Fibroblast of mammary gland (primary cell): ENCODE results near the gene TPP2.

ENCODE experiments used
- DNase-seq: peaks from one replicate; pipeline ENCODE4 v3.0.0-alpha.2; 2010; ENCODE audit warnings: low read depth
- H3K4me3 ChIP-seq: 2 replicates; pipeline ENCODE4 v1.5.1; 2011; ENCODE audit warnings: low read depth, mild to moderate bottlenecking, low read length, moderate library complexity; ENCODE audit not compliant: control insufficient read depth
- CTCF ChIP-seq: conservative IDR thresholded peaks from 2 replicates; pipeline ENCODE4 v1.5.1; 2011; ENCODE audit warnings: low read depth, low read length, inconsistent platforms; ENCODE audit not compliant: control insufficient read depth, insufficient read depth

The TPP2 gene

GRCh38 chr13:102707467-102707866 lies 110.7 kb downstream of the TPP2 start:
- H3K4me3 ChIP-seq, result no peak overlapping the region
- DNase-seq, result peak; percentile 91
- TF ChIP-seq CTCF, result no peak

- no peak for TF ChIP-seq CTCF
- no peak for DNase-seq
- no peak overlapping the region for H3K4me3 ChIP-seq
Observed at GRCh38 chr13:102708211-102708610, 111.4 kb downstream of the TPP2 start.

GRCh38 chr13:102708991-102709390 lies 112.2 kb downstream of the TPP2 start:
- no peak overlapping the region for H3K4me3 ChIP-seq
- TF ChIP-seq CTCF, result no peak
- DNase-seq, result no peak

- H3K4me3 ChIP-seq, result no peak overlapping the region
- no peak for DNase-seq
- TF ChIP-seq CTCF, result no peak
Observed at GRCh38 chr13:102709536-102709935, 112.8 kb downstream of the TPP2 start.

GRCh38 chr13:102710261-102710679 lies 113.5 kb downstream of the TPP2 start:
- TF ChIP-seq CTCF, result no peak

GRCh38 chr13:102715447-102715846 lies 118.7 kb downstream of the TPP2 start:
- DNase-seq, result no peak
- H3K4me3 ChIP-seq, result no peak overlapping the region
- TF ChIP-seq CTCF, result no peak

More at GRCh38 chr13:102710261-102710679, 113.5 kb downstream of the TPP2 start:
- peak; percentile 70 for DNase-seq
- no peak overlapping the region for H3K4me3 ChIP-seq

- H3K4me3 ChIP-seq, result no peak overlapping the region
- DNase-seq, result no peak
- TF ChIP-seq CTCF, result no peak
Observed at GRCh38 chr13:102718746-102719145, 122.0 kb downstream of the TPP2 start.
